Colonic mucosa (tissue), 4 donors: ENCODE results near the gene DEPDC5. TPM values are rescaled to one million over a fixed set of nuclear protein-coding genes. Genes with fewer than 3 reads are reported as not detected.

Experiments used
- DNase-seq: peaks from one replicate; pipeline ENCODE4 v3.0.0-alpha.2; 2020
- H3K27ac ChIP-seq: fragments of 200-600 bp; one replicate; pipeline ENCODE4 v1.8.0; 2021
- H3K27me3 ChIP-seq: fragments of 200-600 bp; one replicate; pipeline ENCODE4 v1.8.0; 2021
- H3K36me3 ChIP-seq: fragments of 200-600 bp; one replicate; pipeline ENCODE4 v1.8.0; 2021
- H3K4me1 ChIP-seq: fragments of 200-600 bp; one replicate; pipeline ENCODE4 v1.8.0; 2021; ENCODE audit warnings: mild to moderate bottlenecking
- H3K4me3 ChIP-seq: fragments of 200-600 bp; one replicate; pipeline ENCODE4 v1.8.0; 2021
- H3K9ac ChIP-seq, 2 donors: one replicate each; pipeline ENCODE4 v1.7.0; 2013; ENCODE audit warnings: control low read depth in 2 of 2, low read depth in 2 of 2, low read length in 2 of 2
- H3K9me3 ChIP-seq: fragments of 200-600 bp; one replicate; pipeline ENCODE4 v1.8.0; 2021
- CTCF ChIP-seq: fragments of 200-600 bp; IDR thresholded peaks from one replicate; pipeline ENCODE4 v1.8.0; 2022; ENCODE audit warnings: antibody characterized with exemption, mild to moderate bottlenecking
- intact Hi-C: fragments of 100-400 bp; cut with DNase I; formaldehyde crosslinking; loops from one replicate; pipeline ENCODE4 v1.14.1; 2022
- total RNA-seq, 2 donors: library from RNA; stranded (reverse); fragmentation: NEBNext Ultra II Directional in 1 of 2; extraction: Animal tissue kit (Norgen Biotek cat#: 25700) in 1 of 2; gene quantifications; one replicate each; pipeline ENCODE4 v1.2.1, GENCODE V29; 2021
- donor health status: healthy.
- donor health status: DM: no; HTN: no; CAD: no.
- donor health status: DM: no; HTN: no; CAD: no.

The DEPDC5 gene
- total RNA-seq, 2 donors from 2014 or later: 24.6 to 52.7 TPM

- no peak for TF ChIP-seq CTCF
- intact Hi-C loops: no loop called here
- DNase-seq: no peak
- no peaks in the 10 kb centered on the region for H3K36me3 ChIP-seq
- peak overlapping the region; percentile 88 for H3K4me3 ChIP-seq
- peaks cover 13% of the 10 kb centered on the region for H3K4me1 ChIP-seq
- H3K27ac ChIP-seq: peak overlapping the region; percentile 87
- H3K9me3 ChIP-seq: no peaks in the 10 kb centered on the region
- H3K27me3 ChIP-seq: no peaks in the 10 kb centered on the region
- peak overlapping the region in 1 of 2 donors; percentile 98 for H3K9ac ChIP-seq
Measured at GRCh38 chr22:31748490-31748889, 5.3 kb upstream of the DEPDC5 start.

DNA sequence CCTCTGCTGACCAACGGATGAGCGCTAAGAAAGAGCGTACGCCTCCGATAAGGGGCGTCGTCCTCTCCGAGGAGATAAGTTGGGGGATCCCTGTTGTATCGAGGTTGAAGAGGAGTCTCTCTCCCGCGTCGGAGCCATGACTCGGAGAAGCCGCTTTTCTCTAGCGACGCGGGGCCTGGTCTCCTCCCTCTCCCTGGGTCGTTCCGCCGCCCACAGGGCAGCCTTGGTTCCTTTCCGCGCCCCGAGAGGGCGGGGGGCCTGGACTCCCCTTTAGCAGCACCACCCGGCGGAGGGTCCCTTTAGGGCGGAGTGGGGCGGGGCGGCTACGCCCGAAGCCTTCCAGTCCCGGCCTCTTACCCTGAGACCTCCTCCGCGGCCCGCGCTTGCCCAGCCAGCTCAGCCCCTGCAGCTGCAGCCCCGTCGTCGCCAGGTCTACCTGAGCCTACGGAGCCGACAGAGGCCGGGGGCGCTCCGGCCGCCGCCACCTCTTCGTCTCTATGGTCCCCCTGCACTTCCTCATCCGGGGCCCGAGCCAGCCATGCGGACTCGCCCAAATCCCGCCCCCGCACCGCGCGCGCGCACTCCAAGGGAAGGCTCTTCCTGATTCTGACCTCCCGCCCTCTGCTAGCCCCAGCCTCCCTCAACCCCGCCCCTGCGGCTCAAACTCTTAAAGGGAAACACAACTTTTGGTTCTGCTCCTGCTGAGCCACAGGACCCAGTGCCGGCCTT, 4.0 kb upstream of the DEPDC5 start, which contains the start of gene PRR14L:
PRR14L (minus strand) TSS at position 497 of the 729 bp plus-strand sequence. CDS start 11,272 bp downstream, outside the sequence.
- no peaks in the 10 kb centered on the region for H3K27me3 ChIP-seq
- peak within 1 kb of the TSS; percentile 87 for H3K27ac ChIP-seq
- H3K4me3 ChIP-seq: peak within 1 kb of the TSS; percentile 88
- DNase-seq: peak; percentile 99
- no peak for TF ChIP-seq CTCF
- H3K4me1 ChIP-seq: peaks cover 14% of the 10 kb centered on the region
- H3K36me3 ChIP-seq: no peaks in the 10 kb centered on the region
- H3K9me3 ChIP-seq: no peaks in the 10 kb centered on the region
- peak within 1 kb of the TSS; percentile 98 to 99 for H3K9ac ChIP-seq
- intact Hi-C loops: no loop called here

DNA sequence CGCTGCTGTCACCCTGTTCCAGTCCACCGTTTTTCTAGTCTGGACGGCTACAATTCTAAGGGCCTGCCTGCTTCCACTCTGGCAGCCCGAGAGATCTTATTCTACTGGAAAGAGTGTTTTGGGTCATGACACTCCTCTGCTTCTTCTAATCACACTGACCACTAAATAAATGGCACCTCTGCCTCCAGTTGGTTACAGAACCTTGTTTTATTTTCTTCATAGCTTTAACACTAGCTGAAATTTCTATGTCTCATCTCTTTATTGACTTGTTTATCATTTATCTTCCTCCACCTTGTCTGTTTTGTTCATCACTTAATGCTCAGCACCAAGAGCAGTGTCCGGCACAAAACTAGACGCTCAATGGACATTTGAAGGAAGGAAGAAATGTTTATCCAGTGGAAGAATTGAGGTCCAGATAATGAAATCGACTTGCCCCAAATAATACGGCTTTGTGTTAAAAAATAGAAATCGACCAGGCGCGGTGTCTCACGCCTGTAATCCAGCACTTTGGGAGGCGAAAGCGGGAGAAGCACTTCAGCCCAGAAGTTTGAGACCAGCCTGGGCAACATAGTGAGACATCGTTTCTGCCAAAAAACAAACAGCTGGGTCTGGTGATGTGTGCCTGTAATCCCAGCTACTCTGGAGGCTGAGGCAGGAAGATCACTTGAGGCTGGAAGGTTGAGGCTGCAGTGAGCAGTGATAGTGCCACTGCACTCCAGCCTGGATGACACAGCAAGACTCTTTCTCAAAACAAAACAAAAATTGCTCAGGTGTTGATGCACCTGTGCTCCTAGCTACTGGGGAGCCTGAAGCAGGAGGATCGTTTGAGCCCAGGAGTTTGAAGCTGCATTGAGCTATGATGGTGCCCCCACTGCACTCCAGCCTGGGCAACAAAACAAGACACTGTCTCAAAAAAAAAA, 3.2 kb upstream of the DEPDC5 start:
- Histone ChIP-seq H3K36me3 (no peaks in the 10 kb centered on the region), H3K4me3 (peak overlapping the region; percentile 88), H3K9me3 (no peaks in the 10 kb centered on the region), H3K4me1 (peaks cover 15% of the 10 kb centered on the region), H3K27ac (peak overlapping the region; percentile 87), H3K9ac (peak overlapping the region in 1 of 2 donors; percentile 98), H3K27me3 (no peaks in the 10 kb centered on the region)
- peak; percentile 22 for DNase-seq
- no peak for TF ChIP-seq CTCF
- intact Hi-C loops: no loop called here

- no peaks in the 10 kb centered on the region for H3K27me3 ChIP-seq
- TF ChIP-seq CTCF: no peak
- no peak overlapping the region for H3K9ac ChIP-seq
- no peak for DNase-seq
- H3K4me1 ChIP-seq: peaks cover 15% of the 10 kb centered on the region
- H3K27ac ChIP-seq: peak overlapping the region; percentile 87
- intact Hi-C loops: no loop called here
- no peaks in the 10 kb centered on the region for H3K36me3 ChIP-seq
- H3K9me3 ChIP-seq: no peaks in the 10 kb centered on the region
- H3K4me3 ChIP-seq: no peak overlapping the region
Measured at GRCh38 chr22:31752096-31752847, 1.5 kb upstream of the DEPDC5 start.
